Left renal pelvis (tissue), 4 donors: Measurements from ENCODE around the gene XPNPEP3. TPM values are rescaled to one million over a fixed set of nuclear protein-coding genes. Genes with fewer than 3 reads are reported as not detected.
A peak's percentile ranks its signal among the peaks of the same experiment; 100 is the strongest.
"Not testable (repeated sequence)": the region's sequence is repeated elsewhere in the genome, so short reads cannot be mapped to it uniquely, and the experiment has no call there.

ENCODE experiments used
- DNase-seq, 4 donors: peaks; one replicate each; pipeline ENCODE4 v3.0.0-alpha.2; 2013; ENCODE audit warnings: low read depth in 4 of 4, low spot score in 3 of 4
- polyA plus RNA-seq, 4 donors: library from polyadenylated mRNA; unstranded; fragments of 120-200 nt; gene quantifications; one replicate each; pipeline ENCODE4 v1.2.1, GENCODE V29; 2013; ENCODE audit not compliant: insufficient read length in 4 of 4

Gene XPNPEP3
- 10 to 100 TPM; 15.0 to 25.4 (median 18.2) TPM for polyA plus RNA-seq

DNA sequence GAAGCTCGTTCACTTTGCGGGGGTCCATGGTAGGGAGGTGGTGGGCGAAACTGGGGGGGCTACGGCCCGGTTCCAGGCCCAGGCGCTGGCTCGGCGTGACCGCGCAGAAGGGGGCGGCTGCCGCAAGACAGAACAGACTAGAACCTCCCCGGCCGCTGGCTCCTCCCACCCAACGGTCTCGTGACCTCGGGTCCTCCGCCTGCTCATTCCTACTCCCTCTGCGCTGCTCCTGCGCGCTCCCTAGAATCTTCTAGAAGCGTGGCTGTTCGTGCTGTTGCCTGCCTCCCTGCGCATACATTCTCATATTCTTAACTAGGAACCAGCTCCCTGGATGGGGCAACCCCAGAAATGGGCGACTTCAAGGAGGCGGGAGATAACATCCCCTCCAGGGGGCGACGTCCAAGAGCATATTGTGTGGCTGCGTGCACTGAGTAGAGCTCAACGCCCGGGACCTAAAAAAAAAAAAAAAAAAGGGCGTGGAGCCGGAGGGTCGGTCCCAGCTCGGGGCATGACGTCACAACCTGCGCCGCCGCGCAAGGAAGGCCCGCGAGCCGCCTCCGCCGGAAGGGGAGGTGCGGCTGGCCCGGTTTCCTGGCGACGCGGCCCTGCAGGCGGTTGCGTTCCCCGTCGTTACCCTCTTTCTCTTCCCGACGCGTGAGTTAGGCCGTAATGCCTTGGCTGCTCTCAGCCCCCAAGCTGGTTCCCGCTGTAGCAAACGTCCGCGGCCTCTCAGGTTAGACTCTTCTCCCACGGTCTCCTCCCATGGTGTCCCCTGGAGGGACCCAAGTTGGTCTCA is at the start of gene XPNPEP3, which contains the start of gene ST13:
Gene XPNPEP3 (plus strand): TSS at position 636 of the 796 bp plus-strand sequence. CDS start 34 bp downstream, at position 670.
Gene ST13 (minus strand): TSS at position 127 of the 796 bp plus-strand sequence. CDS start 99 bp downstream, at position 28.
- DNase-seq, result peak; percentile 91 to 96 (median 93)

DNA sequence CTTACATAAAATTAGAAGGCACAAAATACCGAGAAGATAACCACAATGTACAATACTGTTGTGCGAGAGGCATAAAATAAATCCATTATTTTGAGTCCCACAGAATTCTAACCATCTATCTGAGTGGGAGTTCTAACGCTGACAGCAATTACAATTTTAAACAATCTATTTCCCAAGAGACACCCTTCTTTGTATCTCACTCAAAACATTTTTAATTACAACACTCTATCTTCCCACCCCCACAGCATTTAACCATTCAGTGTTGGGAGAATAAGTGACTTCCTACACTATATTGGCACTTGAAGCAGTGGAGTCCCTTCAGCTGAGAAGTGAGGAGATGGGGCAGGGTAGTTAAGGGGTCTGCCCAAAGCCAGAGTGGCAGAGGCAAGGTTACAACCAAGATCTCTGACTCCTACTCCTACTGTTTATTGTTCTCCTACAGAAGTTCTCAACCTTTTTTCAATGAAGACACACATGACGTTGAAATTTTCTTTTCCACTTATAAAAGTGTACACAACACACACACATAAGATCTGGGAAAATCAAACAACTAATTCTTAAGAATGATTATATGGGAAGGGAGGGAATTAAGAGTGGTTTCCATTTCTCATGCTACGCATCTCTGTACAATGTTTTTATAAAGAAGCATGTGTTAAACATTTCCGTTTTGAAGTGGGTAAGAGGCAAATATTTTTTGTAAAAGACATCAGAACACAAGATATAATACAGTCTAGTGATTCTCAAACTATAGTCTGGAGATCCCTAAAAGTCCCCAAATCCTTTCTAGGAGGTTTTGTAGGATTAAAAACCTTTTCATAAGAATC is 48.7 kb upstream of the XPNPEP3 start:
- no peak for DNase-seq

DNA sequence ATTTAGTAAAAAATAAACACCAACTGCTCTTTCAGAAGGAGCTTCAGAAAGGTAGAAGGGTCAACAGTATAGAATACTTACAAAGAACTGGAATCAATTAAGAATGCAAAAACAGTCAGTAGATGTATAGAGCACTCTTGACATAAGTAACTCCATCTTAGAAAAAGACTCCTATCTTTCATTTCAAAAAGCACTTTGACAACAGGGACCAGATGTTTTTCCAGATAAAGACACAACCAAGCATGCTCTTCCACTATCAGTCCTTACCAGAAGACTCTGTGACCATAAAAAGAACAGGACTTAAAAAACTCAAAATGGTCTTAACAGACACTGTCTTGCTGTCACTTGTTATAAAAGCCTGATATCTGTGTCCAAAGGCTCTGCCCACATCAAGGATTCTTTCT is 43.0 kb upstream of the XPNPEP3 start:
- DNase-seq, result no peak

DNA sequence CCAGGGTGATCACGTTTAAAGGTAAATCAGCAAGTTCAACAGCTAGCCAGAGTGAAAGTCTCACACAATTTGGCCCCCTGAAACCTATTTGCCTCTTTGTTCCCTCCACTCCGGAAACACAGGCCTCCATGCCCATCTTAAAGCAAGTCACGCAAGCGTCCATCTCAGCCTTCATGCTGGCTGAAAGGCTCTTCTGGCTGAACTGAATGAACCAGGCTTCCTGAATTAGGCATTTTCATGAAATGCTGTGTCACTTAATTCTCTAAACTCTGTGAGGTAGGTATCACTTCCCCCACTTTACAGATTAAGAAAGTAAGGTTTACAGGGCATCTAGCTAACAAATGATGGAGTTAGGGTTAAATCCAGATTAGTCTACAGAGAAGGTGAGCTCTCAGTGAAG is 39.2 kb upstream of the XPNPEP3 start:
- DNase-seq, result no peak

DNA sequence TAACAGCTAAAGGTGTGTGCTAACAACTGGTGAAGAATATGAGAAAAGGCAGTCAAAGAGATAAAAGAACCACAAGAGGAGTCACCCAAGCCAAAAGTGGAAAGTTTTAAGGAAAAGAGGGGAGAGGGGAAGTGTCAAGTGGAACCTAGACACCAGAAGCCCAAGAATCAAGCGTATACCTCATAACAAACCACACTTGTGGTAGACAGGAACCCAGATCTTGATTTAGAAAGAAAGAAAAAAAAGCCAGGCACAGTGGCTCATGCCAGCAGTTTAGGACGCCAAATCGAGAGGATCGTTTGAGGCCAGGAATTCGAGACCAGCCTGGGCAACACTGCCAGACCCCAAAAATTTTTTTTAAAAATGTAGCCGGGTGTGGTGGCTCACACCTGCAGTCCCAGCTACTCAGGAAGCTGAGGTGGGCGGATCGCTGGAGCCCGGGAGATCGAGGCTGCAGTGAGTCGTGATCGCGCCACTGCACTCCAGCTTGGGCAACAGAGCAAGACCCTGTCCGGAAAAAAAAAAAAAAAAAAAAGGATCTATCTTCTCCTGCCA is 38.7 kb upstream of the XPNPEP3 start:
- no peak for DNase-seq

DNA sequence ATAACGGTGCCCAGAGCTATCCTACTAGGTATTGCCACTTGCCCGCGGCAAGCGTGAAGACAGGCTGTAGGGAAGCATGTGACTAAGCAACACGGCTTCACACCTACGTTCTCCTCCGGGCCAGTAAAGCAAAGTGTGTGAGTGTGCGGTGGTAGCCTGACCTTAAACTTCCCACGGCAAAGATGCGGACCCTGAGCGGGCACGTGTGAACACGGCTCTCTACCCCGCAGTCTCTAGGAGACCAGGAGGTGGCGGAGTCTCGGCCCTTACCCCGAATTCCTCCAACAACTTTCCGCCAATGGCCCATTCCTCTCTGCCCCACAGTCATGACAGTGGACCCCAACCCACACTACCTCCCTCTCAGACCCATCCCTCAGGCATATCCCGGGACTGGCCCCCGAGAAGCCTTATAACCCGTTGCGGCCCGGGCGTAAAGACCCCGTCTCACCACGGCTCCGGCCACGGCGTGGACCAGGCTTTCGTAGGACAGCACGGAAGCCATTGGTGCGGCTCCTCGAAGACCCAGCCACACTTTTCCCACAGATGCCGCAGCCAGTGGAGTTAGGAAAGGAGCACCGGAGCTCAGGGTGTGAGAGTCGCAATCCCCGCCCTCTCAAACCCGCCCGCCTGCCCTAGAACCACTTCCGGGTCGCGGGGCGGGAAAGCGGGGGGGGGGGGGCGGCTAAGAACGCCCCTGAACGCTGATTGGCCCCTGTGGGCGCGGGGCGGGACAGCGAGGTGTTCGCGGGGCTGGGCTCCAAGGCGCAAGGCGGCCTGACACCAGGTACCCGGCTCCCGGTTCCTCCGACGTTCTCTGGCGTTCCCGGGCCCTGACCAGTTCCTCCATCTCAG is 38.0 kb upstream of the XPNPEP3 start, which contains the start of gene SLC25A17:
Gene SLC25A17 (minus strand): TSS at position 600 of the 852 bp plus-strand sequence. CDS start 98 bp downstream, at position 502.
- DNase-seq, result peak; percentile 48 to 75 (median 72)

DNA sequence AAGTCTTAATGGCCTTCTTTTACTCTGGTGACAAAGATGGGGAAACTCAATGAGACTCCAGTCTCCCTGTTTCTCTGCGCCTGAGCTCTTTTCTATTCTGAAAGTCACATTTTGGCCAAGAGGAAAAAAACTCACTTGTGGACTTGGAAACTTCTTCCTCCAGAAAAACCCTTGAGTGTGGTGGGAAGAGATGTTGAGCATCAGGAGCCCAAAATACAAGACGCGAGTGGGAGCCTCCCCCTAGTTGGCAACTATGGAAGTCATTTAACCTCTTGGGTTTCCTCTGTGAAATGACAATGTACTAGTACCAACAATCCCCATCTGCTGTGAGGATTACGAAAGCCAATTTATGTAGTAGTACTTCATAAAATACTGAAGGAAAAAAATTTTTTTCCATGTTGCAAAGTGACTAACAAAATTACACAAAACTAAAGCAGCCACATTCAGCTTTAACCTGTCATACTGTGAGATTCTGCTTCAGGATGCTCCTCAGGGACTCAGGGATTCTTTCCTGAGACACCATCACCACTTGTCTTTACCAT is 37.3 kb upstream of the XPNPEP3 start:
- DNase-seq, result peak in 1 of 4 donors; percentile 18

DNA sequence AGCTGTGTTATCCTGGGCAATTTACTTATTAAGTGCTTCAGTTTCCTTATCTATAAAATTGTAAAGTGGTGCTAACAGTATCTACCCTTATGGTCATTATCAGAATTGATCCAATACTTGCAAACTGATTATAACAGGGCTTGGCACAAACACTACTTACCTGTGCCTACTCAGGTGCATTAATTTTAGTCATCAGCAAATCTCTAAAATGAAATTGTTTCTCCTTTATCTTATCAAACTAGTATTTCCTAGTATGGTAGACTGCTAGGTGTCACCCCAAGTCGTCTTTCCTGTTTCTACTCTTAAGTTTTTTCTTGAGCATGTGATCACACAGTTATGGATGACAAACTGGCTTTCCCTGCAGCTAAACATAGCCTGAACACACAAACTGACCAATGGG is 33.5 kb upstream of the XPNPEP3 start:
- DNase-seq, result no peak

DNA sequence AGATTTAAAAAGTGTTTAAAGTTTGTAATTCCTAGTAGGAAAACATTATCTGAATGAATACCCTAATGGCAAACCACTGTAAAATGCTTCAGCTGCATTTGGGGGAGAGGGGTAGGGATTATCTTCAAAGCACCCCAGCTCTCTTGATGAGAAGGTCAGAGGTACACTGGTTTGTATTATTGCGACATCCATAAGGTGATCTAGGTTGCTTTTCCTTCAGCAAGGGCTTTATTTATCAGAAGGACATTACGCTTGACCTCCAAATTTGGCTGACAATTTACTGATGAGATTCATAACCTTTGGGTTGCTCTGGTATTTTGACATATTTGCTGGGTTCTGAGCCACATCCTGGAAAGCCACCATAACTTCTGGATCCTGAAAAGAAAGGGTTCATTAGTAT is 30.7 kb upstream of the XPNPEP3 start:
- not testable (repeated sequence) for DNase-seq

DNA sequence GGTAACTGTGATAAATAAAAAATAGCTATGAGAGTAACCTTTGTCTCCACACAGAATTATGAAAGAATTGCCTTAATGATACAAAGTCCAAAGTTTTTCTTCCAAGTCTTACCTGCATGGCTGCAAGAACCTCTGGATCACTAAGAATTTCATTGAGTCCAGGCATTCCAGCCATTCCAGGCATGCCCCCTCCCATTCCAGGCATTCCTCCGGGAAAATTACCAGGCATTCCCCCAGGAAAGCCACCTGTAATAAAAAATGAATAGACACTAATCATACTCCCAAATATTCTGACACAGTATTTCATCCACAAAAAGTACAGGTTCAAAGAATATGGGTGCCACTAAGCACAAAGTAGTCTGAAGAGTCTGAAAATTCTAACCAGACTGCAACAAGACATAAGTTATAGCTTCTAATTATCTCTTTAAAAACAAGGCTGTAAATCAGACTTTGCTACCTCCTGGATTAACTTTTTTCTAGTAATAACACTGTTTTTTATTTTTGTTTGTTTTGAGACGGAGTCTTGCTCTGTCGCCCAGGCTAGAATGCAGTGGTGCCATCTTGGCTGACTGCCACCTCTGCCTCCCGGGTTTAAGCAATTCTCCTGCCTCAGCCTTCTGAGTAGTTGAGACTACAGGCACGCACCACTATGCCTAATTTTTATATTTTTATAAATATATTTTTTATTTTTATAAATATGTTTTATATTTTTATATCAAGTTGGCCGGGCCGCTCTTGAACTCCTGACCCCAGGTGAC is 29.8 kb upstream of the XPNPEP3 start:
- DNase-seq, result no peak

DNA sequence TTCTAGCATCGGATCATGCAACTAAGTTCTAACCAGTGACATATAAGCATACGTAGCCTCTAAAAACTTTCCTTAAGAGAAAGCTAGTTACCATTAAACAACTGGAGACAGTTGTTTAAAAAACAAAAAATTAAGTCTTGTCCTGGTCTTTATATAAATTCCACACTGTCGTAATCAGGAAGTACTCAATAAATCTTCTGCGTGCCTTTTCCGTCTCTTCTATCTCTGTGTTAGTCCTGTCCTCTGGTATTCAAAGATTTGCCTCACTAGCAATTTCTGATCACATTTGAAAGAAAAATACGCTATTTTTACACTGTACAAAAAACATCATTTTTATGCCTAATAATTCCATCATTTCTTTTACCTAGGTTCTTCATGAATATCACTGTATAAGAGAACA is 27.8 kb upstream of the XPNPEP3 start:
- no peak for DNase-seq

DNA sequence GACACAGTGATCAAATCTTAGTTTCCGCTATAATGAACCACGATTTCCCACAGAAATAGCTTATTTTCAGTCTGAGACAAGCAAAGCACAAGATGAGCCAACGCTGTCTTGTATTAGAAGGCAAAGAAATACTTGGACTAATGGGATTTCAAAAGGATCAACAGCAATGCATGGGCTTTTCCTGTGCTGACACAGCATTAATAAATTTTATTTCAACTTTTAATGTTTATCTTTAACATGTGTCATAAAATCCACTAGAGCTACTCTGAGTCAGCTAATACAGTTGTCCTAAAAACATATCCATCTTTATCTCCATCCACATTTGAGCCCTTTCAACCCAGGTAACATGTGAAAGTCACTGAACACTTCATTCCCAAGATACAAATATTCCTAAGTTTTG is 22.3 kb upstream of the XPNPEP3 start:
- no peak for DNase-seq

DNA sequence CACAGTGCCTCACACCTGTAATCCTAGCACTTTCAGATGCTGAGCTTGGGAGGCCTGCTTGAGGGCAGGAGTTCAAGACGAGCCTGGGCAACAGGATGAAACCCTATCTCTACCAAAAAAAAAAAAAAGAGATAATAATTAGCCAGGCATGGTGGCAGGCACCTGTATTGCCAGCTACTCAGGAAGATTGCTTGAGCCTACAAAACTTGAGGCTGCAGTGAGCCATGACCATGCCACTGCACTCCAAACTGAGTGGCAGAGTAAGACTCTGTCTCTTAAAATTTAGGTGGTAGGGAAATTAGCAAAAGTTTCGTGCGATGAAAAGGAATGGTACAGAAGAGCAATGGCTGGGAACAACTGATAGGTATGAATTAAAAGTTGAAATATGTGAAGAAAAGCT is 18.5 kb upstream of the XPNPEP3 start:
- no peak for DNase-seq

DNA sequence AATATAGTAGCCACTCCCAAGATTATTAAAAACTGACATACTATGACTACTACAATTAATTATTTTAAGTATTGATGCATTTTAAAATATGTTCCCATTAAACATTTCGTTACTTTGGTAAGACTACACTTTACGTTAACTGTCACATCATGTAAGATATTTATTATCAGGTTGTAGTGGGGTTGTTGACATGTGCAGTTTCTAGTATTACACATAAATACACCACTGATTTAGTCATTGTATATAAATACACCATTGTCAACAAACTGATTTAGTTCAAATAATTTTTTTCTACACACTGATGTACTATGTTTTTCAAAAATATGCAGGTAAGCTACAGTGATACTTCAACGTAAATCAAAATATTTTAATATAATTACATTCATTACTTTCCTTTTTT is 12.0 kb upstream of the XPNPEP3 start:
- no peak for DNase-seq

DNA sequence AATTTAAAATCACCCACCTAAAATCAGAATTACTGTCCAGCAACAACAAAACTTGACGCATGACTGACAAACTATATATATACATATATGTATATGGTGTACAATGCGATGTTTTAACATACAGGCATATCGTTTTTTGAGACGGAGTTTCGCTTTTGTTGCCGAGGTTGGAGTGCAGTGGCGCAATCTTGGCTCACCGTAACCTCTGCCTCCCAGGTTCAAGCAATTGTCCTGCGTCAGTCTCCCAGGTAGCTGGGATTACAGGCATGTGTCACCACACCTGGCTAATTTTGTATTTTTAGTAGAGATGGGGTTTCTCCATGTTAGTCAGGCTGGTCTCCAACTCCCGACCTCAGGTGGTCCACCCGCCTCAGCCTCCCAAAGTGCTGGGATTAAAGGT is 11.1 kb upstream of the XPNPEP3 start:
- DNase-seq, result not testable (repeated sequence)

DNA sequence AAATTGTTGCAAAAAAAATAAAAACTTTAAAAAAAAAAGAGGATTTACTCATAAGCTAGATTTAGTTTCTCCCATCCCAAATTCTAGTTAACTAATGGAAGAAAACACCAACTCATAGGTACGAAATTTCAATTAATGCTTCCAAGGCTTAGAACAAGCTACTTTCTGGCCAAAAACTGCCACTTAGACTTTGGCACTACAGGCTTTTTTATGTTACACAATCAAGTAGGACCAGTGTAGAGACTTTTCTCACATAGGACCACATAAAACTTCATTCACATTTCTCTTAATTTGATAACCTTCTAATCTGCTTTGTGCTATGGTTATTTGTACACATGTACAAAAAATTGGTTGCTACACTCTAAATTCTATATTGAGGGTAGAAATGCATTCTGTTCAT is 3.6 kb upstream of the XPNPEP3 start:
- DNase-seq, result no peak

DNA sequence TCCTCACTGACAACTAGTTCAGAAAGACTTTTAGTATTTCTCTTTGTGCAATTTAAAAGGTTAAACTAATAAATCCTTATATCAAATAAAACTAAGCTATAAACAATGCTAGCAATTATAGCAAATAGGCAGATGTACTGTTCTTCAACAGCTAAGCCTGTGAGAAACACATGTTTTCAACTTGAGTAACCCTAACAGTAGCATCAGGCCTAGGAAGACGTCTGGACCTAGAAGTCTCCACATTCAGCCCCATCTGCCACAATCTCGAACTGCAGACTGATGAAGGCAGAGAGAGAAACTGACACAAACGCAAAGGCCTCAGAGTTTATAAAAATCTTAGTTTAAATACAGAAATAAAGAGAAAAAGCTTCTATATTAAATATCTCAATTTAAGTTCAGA is 3.0 kb upstream of the XPNPEP3 start:
- no peak for DNase-seq

DNA sequence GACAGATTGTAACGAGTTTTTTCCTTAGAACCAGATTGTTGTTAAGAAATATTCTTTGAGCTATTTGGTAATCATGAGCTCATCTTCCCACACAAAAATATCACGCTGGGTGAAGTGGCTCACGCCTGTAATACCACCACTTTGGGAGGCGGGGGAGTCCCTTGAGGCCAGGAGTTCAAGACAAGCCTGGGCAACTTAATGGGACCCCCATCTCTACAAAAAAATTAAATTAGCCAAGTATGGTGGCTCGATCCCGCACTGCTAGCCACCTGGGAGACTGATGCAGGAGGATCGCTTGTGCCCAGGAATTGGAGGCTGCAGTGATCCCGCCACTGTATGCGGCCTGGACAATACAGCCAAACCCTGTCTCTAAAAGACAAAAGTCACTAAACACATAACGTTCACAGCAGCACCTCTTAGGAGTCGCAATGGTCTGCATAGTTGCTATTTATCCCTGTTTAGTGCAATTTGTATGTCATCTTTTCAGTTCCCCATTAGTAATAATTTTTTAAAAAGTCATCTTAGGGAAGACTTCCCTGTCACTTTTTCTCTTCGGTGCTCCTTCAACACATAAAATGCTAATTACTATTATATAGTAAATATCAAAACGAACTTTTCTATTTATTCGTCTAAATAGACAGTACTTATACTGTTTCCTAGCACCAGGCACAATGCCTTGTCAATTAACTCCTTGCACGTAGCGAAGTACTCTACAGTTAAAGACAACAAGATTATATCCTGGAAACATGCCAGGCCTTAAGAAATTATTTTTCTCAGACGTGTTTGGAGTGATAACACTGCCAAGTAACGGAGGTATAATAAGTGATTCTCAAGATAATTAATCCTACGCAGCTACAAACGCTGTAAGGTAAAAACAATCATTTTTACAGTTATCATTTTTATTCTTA is 1.6 kb upstream of the XPNPEP3 start:
- DNase-seq, result no peak
